Neural crest cell (in vitro differentiated cells): ENCODE measurements around the gene PYGO2. TPM values are rescaled to one million over a fixed set of nuclear protein-coding genes. Genes with fewer than 3 reads are reported as not detected.

Experiments used
- DNase-seq: peaks from one replicate; pipeline ENCODE4 v3.0.0; 2021; ENCODE audit warnings: low read depth, mixed read lengths, low spot score
- H3K27ac Mint-ChIP-seq: one replicate; pipeline ENCODE4 v1.8.0; 2021; ENCODE audit warnings: mild to moderate bottlenecking, mixed read lengths; ENCODE audit not compliant: unreplicated experiment
- H3K27me3 Mint-ChIP-seq: 2 replicates; pipeline ENCODE4 v1.8.0; 2021; ENCODE audit warnings: low read depth, mild to moderate bottlenecking, mixed read lengths
- H3K36me3 Mint-ChIP-seq: 2 replicates; pipeline ENCODE4 v1.8.0; 2021; ENCODE audit warnings: low read depth, mild to moderate bottlenecking, mixed read lengths
- H3K4me1 Mint-ChIP-seq: 2 replicates; pipeline ENCODE4 v1.8.0; 2021; ENCODE audit warnings: mixed read lengths
- H3K4me3 Mint-ChIP-seq: one replicate; pipeline ENCODE4 v1.8.0; 2021; ENCODE audit warnings: mild to moderate bottlenecking, mixed read lengths
- H3K9me3 Mint-ChIP-seq: 2 replicates; pipeline ENCODE4 v1.8.0; 2021; ENCODE audit warnings: mixed read lengths
- CTCF ChIP-seq: fragments of 200-600 bp; sonication (generic); conservative IDR thresholded peaks from 2 replicates; pipeline ENCODE4 v1.5.0; 2021; ENCODE audit warnings: antibody characterized with exemption, mild to moderate bottlenecking
- long read RNA-seq: library from polyadenylated mRNA; unstranded; transcript quantifications from one replicate; pipeline ENCODE4 v2.0.0, GENCODE V29; 2020
- total RNA-seq: library from RNA; stranded (reverse); gene quantifications from 2 replicates; pipeline ENCODE4 v1.2.1, GENCODE V29; 2021

The PYGO2 gene
- 63.3 and 65.1 TPM in 2 replicates for total RNA-seq
- long read RNA-seq, partial matches to known transcripts, result 0 of 4 reads
- long read RNA-seq, other reads (novel, unspliced or antisense), result 4 of 4 reads

GRCh38 chr1:154961207-154962155, at the start of gene PYGO2:
Gene PYGO2 (minus strand): TSS chr1:154961782. CDS start chr1:154961576, 206 bp downstream.
- peak; percentile 76 for DNase-seq
- H3K4me1 Mint-ChIP-seq, result peaks cover 32% of the 10 kb centered on the region
- no peaks in the 10 kb centered on the region for H3K9me3 Mint-ChIP-seq
- H3K36me3 Mint-ChIP-seq, result peaks cover 8% of the 10 kb centered on the region
- no peaks in the 10 kb centered on the region for H3K27me3 Mint-ChIP-seq
- peak within 1 kb of the TSS; percentile 83 for H3K27ac Mint-ChIP-seq
- peak; percentile 67 for TF ChIP-seq CTCF
- peak within 1 kb of the TSS; percentile 96 for H3K4me3 Mint-ChIP-seq

- Mint-ChIP-seq H3K4me3 (no peak overlapping the region), H3K4me1 (peaks cover 15% of the 10 kb centered on the region), H3K9me3 (no peaks in the 10 kb centered on the region), H3K36me3 (no peaks in the 10 kb centered on the region), H3K27ac (no peak overlapping the region), H3K27me3 (no peaks in the 10 kb centered on the region)
- DNase-seq, result no peak
- no peak for TF ChIP-seq CTCF
Observed at GRCh38 chr1:155011004-155011416, 49.4 kb upstream of the PYGO2 start.

GRCh38 chr1:155010211-155010918, 48.8 kb upstream of the PYGO2 start:
- no peaks in the 10 kb centered on the region for H3K9me3 Mint-ChIP-seq
- H3K27me3 Mint-ChIP-seq, result no peaks in the 10 kb centered on the region
- H3K27ac Mint-ChIP-seq, result no peak overlapping the region
- peaks cover 15% of the 10 kb centered on the region for H3K4me1 Mint-ChIP-seq
- no peak for DNase-seq
- TF ChIP-seq CTCF, result no peak
- H3K4me3 Mint-ChIP-seq, result no peak overlapping the region
- no peaks in the 10 kb centered on the region for H3K36me3 Mint-ChIP-seq

GRCh38 chr1:155009742-155010141, 48.2 kb upstream of the PYGO2 start:
- DNase-seq, result no peak
- no peak overlapping the region for H3K4me3 Mint-ChIP-seq
- peaks cover 15% of the 10 kb centered on the region for H3K4me1 Mint-ChIP-seq
- H3K27me3 Mint-ChIP-seq, result no peaks in the 10 kb centered on the region
- no peak for TF ChIP-seq CTCF
- H3K9me3 Mint-ChIP-seq, result no peaks in the 10 kb centered on the region
- no peaks in the 10 kb centered on the region for H3K36me3 Mint-ChIP-seq
- no peak overlapping the region for H3K27ac Mint-ChIP-seq

GRCh38 chr1:155009221-155009711, 47.7 kb upstream of the PYGO2 start:
- H3K27ac Mint-ChIP-seq, result no peak overlapping the region
- peaks cover 18% of the 10 kb centered on the region for H3K4me1 Mint-ChIP-seq

More at GRCh38 chr1:155009221-155009711, 47.7 kb upstream of the PYGO2 start:
- no peak for DNase-seq
- Mint-ChIP-seq H3K4me3 (no peak overlapping the region), H3K36me3 (no peaks in the 10 kb centered on the region), H3K27me3 (no peaks in the 10 kb centered on the region), H3K9me3 (no peaks in the 10 kb centered on the region)
- TF ChIP-seq CTCF, result no peak
